Measurements from ENCODE around the gene U2AF2.
A peak's percentile ranks its signal among the peaks of the same experiment; 100 is the strongest.

U2AF2 gene

GRCh38 chr19:55637534-55637933 is 17.3 kb upstream of the U2AF2 start:
- H3K4me3 ChIP-seq (ENCODE audit: low read depth, low read length) = no peak overlapping the region
- in situ Hi-C loops (cut with HindIII; ENCODE audit: low sequenced_read_pairs) = no loop called here
- DNase-seq (ENCODE audit: low read depth) = no peak
- TF ChIP-seq CTCF (IDR thresholded peaks at IDR 0.05; ENCODE audit: low read depth, low read length, missing control alignments) = no peak

- in situ Hi-C loops (cut with HindIII; ENCODE audit: low sequenced_read_pairs) = no loop called here
- peak; percentile 47 for TF ChIP-seq CTCF (IDR thresholded peaks at IDR 0.05; ENCODE audit: low read depth, low read length, missing control alignments)
- no peak for DNase-seq (ENCODE audit: low read depth)
- H3K4me3 ChIP-seq (ENCODE audit: low read depth, low read length) = no peak overlapping the region
Observed at GRCh38 chr19:55638864-55639359, 15.9 kb upstream of the U2AF2 start.

- no peak for DNase-seq (ENCODE audit: low read depth)
- in situ Hi-C loops (cut with HindIII; ENCODE audit: low sequenced_read_pairs) = no loop called here
- H3K4me3 ChIP-seq (ENCODE audit: low read depth, low read length) = peak overlapping the region; percentile 82
- peak; percentile 47 for TF ChIP-seq CTCF (IDR thresholded peaks at IDR 0.05; ENCODE audit: low read depth, low read length, missing control alignments)
Observed at GRCh38 chr19:55640043-55640576, 14.7 kb upstream of the U2AF2 start.

GRCh38 chr19:55640577-55641425 is 14.0 kb upstream of the U2AF2 start, which contains the start of gene ZNF580:
Gene ZNF580 (plus strand): TSS chr19:55641002. CDS start chr19:55642509, 1,507 bp downstream.
- no peak for DNase-seq (ENCODE audit: low read depth)
- no peak for TF ChIP-seq CTCF (IDR thresholded peaks at IDR 0.05; ENCODE audit: low read depth, low read length, missing control alignments)
- in situ Hi-C loops (cut with HindIII; ENCODE audit: low sequenced_read_pairs) = no loop called here
- H3K4me3 ChIP-seq (ENCODE audit: low read depth, low read length) = peak within 1 kb of the TSS; percentile 82

GRCh38 chr19:55641426-55642152 is 13.2 kb upstream of the U2AF2 start:
- no peak for TF ChIP-seq CTCF (IDR thresholded peaks at IDR 0.05; ENCODE audit: low read depth, low read length, missing control alignments)
- H3K4me3 ChIP-seq (ENCODE audit: low read depth, low read length) = peak overlapping the region; percentile 82
- in situ Hi-C loops (cut with HindIII; ENCODE audit: low sequenced_read_pairs) = no loop called here
- no peak for DNase-seq (ENCODE audit: low read depth)

Measured in astrocyte of the cerebellum (primary cell).